Measurements from ENCODE around the gene GSTK1.

The GSTK1 gene

GRCh38 chr7:143279186-143280098 lies 16.2 kb downstream of the GSTK1 start:
- TF ChIP-seq GABPA (IDR thresholded peaks at IDR 0.05; ENCODE audit: low read depth): no peak
- Histone ChIP-seq H3K27ac (replicated peaks) (no peak overlapping the region), H3K27me3 (ENCODE audit: insufficient read depth, poor library complexity, severe bottlenecking) (no peaks in the 10 kb centered on the region), H3K4me3 (replicated peaks; ENCODE audit: insufficient read depth, low read length) (no peak overlapping the region)
- no peak for DNase-seq (ENCODE audit: low read depth in 1 of 2, low spot score in 1 of 2)

GRCh38 chr7:143280160-143280559 lies 16.9 kb downstream of the GSTK1 start:
- TF ChIP-seq GABPA (IDR thresholded peaks at IDR 0.05; ENCODE audit: low read depth) (no peak), POLR2AphosphoS5 (IDR thresholded peaks at IDR 0.05; ENCODE audit: low read depth) (no peak), SPI1 (IDR thresholded peaks at IDR 0.05; ENCODE audit: borderline replicate concordance, low read depth) (no peak), CTCF (IDR thresholded peaks at IDR 0.05; ENCODE audit: insufficient read depth, low read length) (no peak), REST (IDR thresholded peaks at IDR 0.05; ENCODE audit: insufficient replicate concordance, low read depth) (no peak)
- H3K4me3 ChIP-seq (replicated peaks; ENCODE audit: insufficient read depth, low read length): no peak overlapping the region
- H3K27me3 ChIP-seq (ENCODE audit: insufficient read depth, poor library complexity, severe bottlenecking): no peaks in the 10 kb centered on the region
- no peak overlapping the region for H3K27ac ChIP-seq (replicated peaks)
- no peak for DNase-seq (ENCODE audit: low read depth in 1 of 2, low spot score in 1 of 2)

GRCh38 chr7:143280566-143280965 lies 17.3 kb downstream of the GSTK1 start:
- no peak overlapping the region for H3K27ac ChIP-seq (replicated peaks)
- no peak for DNase-seq (ENCODE audit: low read depth in 1 of 2, low spot score in 1 of 2)
- no peak for TF ChIP-seq SPI1 (IDR thresholded peaks at IDR 0.05; ENCODE audit: borderline replicate concordance, low read depth)
- TF ChIP-seq GABPA (IDR thresholded peaks at IDR 0.05; ENCODE audit: low read depth): no peak
- TF ChIP-seq CTCF (IDR thresholded peaks at IDR 0.05; ENCODE audit: insufficient read depth, low read length): no peak
- TF ChIP-seq REST (IDR thresholded peaks at IDR 0.05; ENCODE audit: insufficient replicate concordance, low read depth): no peak
- TF ChIP-seq POLR2AphosphoS5 (IDR thresholded peaks at IDR 0.05; ENCODE audit: low read depth): no peak

GRCh38 chr7:143281529-143281928 lies 18.3 kb downstream of the GSTK1 start:
- TF ChIP-seq SPI1 (IDR thresholded peaks at IDR 0.05; ENCODE audit: borderline replicate concordance, low read depth) (no peak), POLR2AphosphoS5 (IDR thresholded peaks at IDR 0.05; ENCODE audit: low read depth) (no peak), CTCF (IDR thresholded peaks at IDR 0.05; ENCODE audit: insufficient read depth, low read length) (no peak), REST (IDR thresholded peaks at IDR 0.05; ENCODE audit: insufficient replicate concordance, low read depth) (no peak), GABPA (IDR thresholded peaks at IDR 0.05; ENCODE audit: low read depth) (no peak)
- no peak overlapping the region for H3K4me3 ChIP-seq (replicated peaks; ENCODE audit: insufficient read depth, low read length)
- no peak for DNase-seq (ENCODE audit: low read depth in 1 of 2, low spot score in 1 of 2)
- H3K27me3 ChIP-seq (ENCODE audit: insufficient read depth, poor library complexity, severe bottlenecking): no peaks in the 10 kb centered on the region
- H3K27ac ChIP-seq (replicated peaks): no peak overlapping the region

More at GRCh38 chr7:143280566-143280965, 17.3 kb downstream of the GSTK1 start:
- H3K27me3 ChIP-seq (ENCODE audit: insufficient read depth, poor library complexity, severe bottlenecking): no peaks in the 10 kb centered on the region
- no peak overlapping the region for H3K4me3 ChIP-seq (replicated peaks; ENCODE audit: insufficient read depth, low read length)
